Measurements from ENCODE around the gene METTL25B.

- no peak for TF ChIP-seq POLR2AphosphoS5 (IDR thresholded peaks at IDR 0.05; ENCODE audit: borderline replicate concordance, low read depth, low read length)
- no peak for TF ChIP-seq FOXP2 (optimal IDR thresholded peaks at IDR 0.05; ENCODE audit: control extremely low read depth, extremely low read length, insufficient read depth)
Observed at GRCh38 chr1:156754219-156754618, 25.9 kb downstream of the METTL25B start.
